Keratinocyte (primary cell): ENCODE measurements around the gene ARID3A. TPM values are rescaled to one million over a fixed set of nuclear protein-coding genes. Genes with fewer than 3 reads are reported as not detected.
"Not testable (repeated sequence)": the region's sequence is repeated elsewhere in the genome, so short reads cannot be mapped to it uniquely, and the experiment has no call there.

Source experiments
- DNase-seq: peaks from one replicate; pipeline ENCODE4 v3.0.0-alpha.2; 2011; ENCODE audit warnings: low read depth, missing footprints, low spot score
- FAIRE-seq: peaks from 2 replicates; lab custom pipeline; 2011; peaks lifted over from hg19 to GRCh38; lab: Jason Lieb, UNC
- H2AFZ ChIP-seq: 2 replicates; pipeline ENCODE4 v1.6.0; 2012; ENCODE audit warnings: low read length, control low read depth, inconsistent platforms; ENCODE audit not compliant: control insufficient read depth
- H3K27ac ChIP-seq: 2 replicates; pipeline ENCODE4 v1.5.1; 2011; ENCODE audit warnings: low read length; ENCODE audit not compliant: control insufficient read depth, insufficient read depth
- H3K27me3 ChIP-seq: 3 replicates; pipeline ENCODE4 v1.6.0; 2011; ENCODE audit warnings: low read length; ENCODE audit not compliant: control insufficient read depth, insufficient read depth; ENCODE audit errors: extremely low read depth
- H3K36me3 ChIP-seq, 2 experiments: 2 replicates in 1 of 2; 3 replicates in 1 of 2; pipeline ENCODE4 v1.5.1; 2011; ENCODE audit warnings: low read length in 2 of 2, mild to moderate bottlenecking in 1 of 2; ENCODE audit not compliant: control insufficient read depth in 2 of 2, insufficient read depth in 2 of 2; ENCODE audit errors: extremely low read depth in 1 of 2
- H3K4me1 ChIP-seq: 3 replicates; pipeline ENCODE4 v1.5.1; 2011; ENCODE audit warnings: low read length; ENCODE audit not compliant: control insufficient read depth, insufficient read depth; ENCODE audit errors: extremely low read depth
- H3K4me2 ChIP-seq: 3 replicates; pipeline ENCODE4 v1.6.0; 2011; ENCODE audit warnings: low read depth, low read length; ENCODE audit not compliant: control insufficient read depth, insufficient read depth; ENCODE audit errors: extremely low read depth
- H3K4me3 ChIP-seq, 3 experiments: fragments of 200-600 bp in 1 of 3; sonication (generic) in 1 of 3; 2 replicates in 2 of 3; 3 replicates in 1 of 3; pipeline ENCODE4 v1.5.1; 2011 to 2016; ENCODE audit warnings: low read length in 3 of 3, mild to moderate bottlenecking in 3 of 3, control low read depth in 2 of 3, inconsistent platforms in 1 of 3, low read depth in 1 of 3, mixed read lengths in 1 of 3, mixed run types in 1 of 3, moderate library complexity in 1 of 3; ENCODE audit not compliant: control insufficient read depth in 2 of 3, insufficient read depth in 2 of 3; ENCODE audit errors: extremely low read depth in 1 of 3
- H3K79me2 ChIP-seq: 2 replicates; pipeline ENCODE4 v1.6.0; 2012; ENCODE audit warnings: low read length; ENCODE audit not compliant: control insufficient read depth, insufficient read depth
- H3K9ac ChIP-seq: 3 replicates; pipeline ENCODE4 v1.6.0; 2011; ENCODE audit warnings: low read length; ENCODE audit not compliant: control insufficient read depth, insufficient read depth; ENCODE audit errors: extremely low read depth
- H3K9me1 ChIP-seq: 3 replicates; pipeline ENCODE4 v1.6.0; 2011; ENCODE audit warnings: low read length; ENCODE audit not compliant: control insufficient read depth, insufficient read depth; ENCODE audit errors: extremely low read depth
- H3K9me3 ChIP-seq: 2 replicates; pipeline ENCODE4 v1.5.1; 2012; ENCODE audit warnings: low read depth, low read length; ENCODE audit not compliant: control insufficient read depth
- H4K20me1 ChIP-seq: 3 replicates; pipeline ENCODE4 v1.6.0; 2011; ENCODE audit warnings: low read length; ENCODE audit not compliant: control insufficient read depth, insufficient read depth; ENCODE audit errors: extremely low read depth
- CTCF ChIP-seq, 3 experiments: IDR thresholded peaks in 1 of 3; conservative IDR thresholded peaks in 1 of 3; optimal IDR thresholded peaks in 1 of 3; 2 replicates in 2 of 3; 3 replicates in 1 of 3; pipeline versions ENCODE3 to v1.5.1; 2011; ENCODE audit warnings: low read length in 3 of 3, mild to moderate bottlenecking in 3 of 3, moderate library complexity in 2 of 3, control low read depth in 1 of 3, inconsistent platforms in 1 of 3; ENCODE audit not compliant: insufficient read depth in 2 of 3; ENCODE audit errors: extremely low read depth in 1 of 3
- EZH2 ChIP-seq: IDR thresholded peaks from one replicate; pipeline ENCODE4 v1.6.1; 2012; ENCODE audit warnings: inconsistent platforms, mild to moderate bottlenecking, low read length, moderate library complexity
- dilution Hi-C: fragments of 300-500 bp; cut with MboI; formaldehyde crosslinking; loops from one replicate; pipeline ENCODE4 v1.7.0; 2020; ENCODE audit warnings: low sequenced_read_pairs; ENCODE audit not compliant: extremely low pct_ligation_motif_present
- polyA plus RNA-seq, 5 experiments: library from polyadenylated mRNA; depleted of rRNA in 3 of 5; stranded (reverse) in 3 of 5; stranded (forward) in 1 of 5; unstranded in 1 of 5; fragments of >200 nt; gene quantifications; 1 replicate in 1 of 5; 2 replicates in 3 of 5; 3 replicates in 1 of 5; pipeline versions ENCODE4 v1.2.1 to v1.2.3, GENCODE V29; 2011 to 2012; ENCODE audit warnings: missing spikeins in 2 of 5, low read depth in 1 of 5, low replicate concordance in 1 of 5

ARID3A gene
- polyA plus RNA-seq, 1 donor (not counting 4 experiments of a cell fraction or from before 2014, with no cell fraction given) = 2.6 TPM

GRCh38 chr19:890831-891230 lies 35.0 kb upstream of the ARID3A start:
- FAIRE-seq (no peak), DNase-seq (no peak)
- H3K9me3 ChIP-seq = no peaks in the 10 kb centered on the region

DNA sequence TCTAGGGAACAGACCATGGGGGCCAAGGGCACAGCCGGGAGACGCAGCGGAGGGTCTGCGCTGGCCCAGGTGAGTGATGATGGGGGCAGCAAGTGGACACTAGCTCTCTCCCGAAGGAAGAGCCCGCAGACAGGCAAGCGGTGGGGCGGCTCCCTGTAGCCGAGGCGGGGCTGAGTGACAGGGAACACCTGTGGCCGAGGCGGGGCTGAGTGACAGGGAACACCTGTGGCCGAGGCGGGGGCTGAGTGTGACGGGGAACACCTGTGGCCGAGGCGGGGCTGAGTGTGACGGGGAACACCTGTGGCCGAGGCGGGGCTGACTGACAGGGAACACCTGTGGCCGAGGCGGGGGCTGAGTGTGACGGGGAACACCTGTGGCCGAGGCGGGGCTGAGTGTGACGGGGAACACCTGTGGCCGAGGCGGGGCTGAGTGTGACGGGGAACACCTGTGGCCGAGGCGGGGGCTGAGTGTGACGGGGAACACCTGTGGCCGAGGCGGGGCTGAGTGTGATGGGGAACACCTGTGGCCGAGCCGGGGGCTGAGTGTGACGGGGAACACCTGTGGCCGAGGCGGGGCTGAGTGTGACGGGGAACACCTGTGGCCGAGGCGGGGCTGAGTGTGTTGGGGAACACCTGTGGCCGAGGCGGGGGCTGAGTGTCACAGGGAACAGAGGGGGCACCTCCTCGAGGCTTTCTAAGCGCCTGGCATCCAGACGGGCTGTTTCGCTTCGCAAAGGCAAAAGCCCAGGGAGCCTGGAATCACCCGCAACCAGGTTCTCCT lies 34.2 kb upstream of the ARID3A start:
- H3K4me3 ChIP-seq = peak overlapping the region; percentile 77 to 86 (median 80)

More at GRCh38 chr19:890831-891230, 35.0 kb upstream of the ARID3A start:
- Histone ChIP-seq H4K20me1 (no peaks in the 10 kb centered on the region), H3K4me3 (no peak overlapping the region), H3K36me3 (peaks cover 9 to 10% of the 10 kb centered on the region in 2 experiments), H3K9me1 (no peaks in the 10 kb centered on the region), H2AFZ (no peak overlapping the region), H3K27ac (no peak overlapping the region), H3K27me3 (no peaks in the 10 kb centered on the region), H3K9ac (no peak overlapping the region), H3K79me2 (no peaks in the 10 kb centered on the region), H3K4me1 (no peaks in the 10 kb centered on the region), H3K4me2 (no peak overlapping the region)
- dilution Hi-C loops = no loop called here
- TF ChIP-seq CTCF (optimal IDR thresholded peaks at IDR 0.05 in 1 of 3, IDR thresholded peaks at IDR 0.05 in 1 of 3, conservative IDR thresholded peaks at IDR 0.05 in 1 of 3; ENCODE audit: extremely low read depth in 1 of 3, insufficient read depth in 2 of 3, low read length in 3 of 3) (no peak), EZH2 (no peak)

More for the DNA sequence above, 34.2 kb upstream of the ARID3A start:
- H2AFZ ChIP-seq, H3K9me3 ChIP-seq, H3K4me1 ChIP-seq, H3K27me3 ChIP-seq, H4K20me1 ChIP-seq, FAIRE-seq, H3K79me2 ChIP-seq, DNase-seq, H3K9me1 ChIP-seq, dilution Hi-C loops: not testable (repeated sequence)
- H3K36me3 ChIP-seq = peaks cover 4 to 10% of the 10 kb centered on the region in 2 experiments
- H3K9ac ChIP-seq = peak overlapping the region; percentile 88
- H3K27ac ChIP-seq = peak overlapping the region; percentile 58
- peak overlapping the region; percentile 90 for H3K4me2 ChIP-seq
